H1 (cell line): ENCODE data around the gene MBOAT2. TPM values are rescaled to one million over a fixed set of nuclear protein-coding genes. Genes with fewer than 3 reads are reported as not detected.

Experiments used
- ASH2L ChIP-seq: fragments of 200-600, 300-600 bp; sonication (generic); IDR thresholded peaks from one replicate; pipeline ENCODE4 v1.7.1; 2017; ENCODE audit warnings: low read length
- GTF2F1 ChIP-seq: IDR thresholded peaks from 2 replicates; pipeline ENCODE4 v1.6.1; 2012; ENCODE audit warnings: low read depth, low read length, improper control_type of control experiment, borderline replicate concordance
- HDAC2 ChIP-seq, 2 experiments: fragments of 300-600 bp in 1 of 2; sonication (generic) in 1 of 2; IDR thresholded peaks; 2 replicates each; pipeline ENCODE4 v1.6.1; 2011 to 2012; ENCODE audit warnings: low read depth in 2 of 2, low read length in 2 of 2, mild to moderate bottlenecking in 2 of 2, moderate library complexity in 2 of 2, borderline replicate concordance in 1 of 2, inconsistent platforms in 1 of 2
- NANOG ChIP-seq: IDR thresholded peaks from 2 replicates; pipeline ENCODE4 v1.6.1; 2011; ENCODE audit warnings: low read length, low read depth, mild to moderate bottlenecking, inconsistent platforms; ENCODE audit not compliant: insufficient read depth, poor library complexity, severe bottlenecking
- RBBP5 ChIP-seq: IDR thresholded peaks from 2 replicates; pipeline ENCODE4 v1.7.1; 2012; ENCODE audit warnings: low read depth, mild to moderate bottlenecking, inconsistent platforms, low read length, moderate library complexity, borderline replicate concordance
- SIX5 ChIP-seq: IDR thresholded peaks from 2 replicates; pipeline ENCODE4 v1.6.1; 2011; ENCODE audit warnings: mild to moderate bottlenecking, low read depth, low read length
- SUZ12 ChIP-seq: fragments of 200-600 bp; sonication (generic); IDR thresholded peaks from 2 replicates; pipeline ENCODE4 v1.6.1; 2012; ENCODE audit warnings: mild to moderate bottlenecking, inconsistent platforms, low read length, moderate library complexity, mixed read lengths
- TBP ChIP-seq: IDR thresholded peaks from 2 replicates; pipeline ENCODE4 v1.6.1; 2011; ENCODE audit warnings: low read depth, low read length, improper control_type of control experiment
- YY1 ChIP-seq: IDR thresholded peaks from 2 replicates; pipeline ENCODE4 v1.6.1; 2011; ENCODE audit warnings: low read depth, mild to moderate bottlenecking, low read length
- polyA plus RNA-seq, 7 experiments: library from polyadenylated mRNA; depleted of rRNA in 3 of 7; stranded (reverse) in 5 of 7; unstranded in 2 of 7; fragments of >200 nt in 5 of 7; fragments of 200-250 nt in 2 of 7; gene quantifications; 1 replicate in 5 of 7; 2 replicates in 1 of 7; 4 replicates in 1 of 7; pipeline versions ENCODE4 v1.2.1 to v1.2.3, GENCODE V29; 2011 to 2013; ENCODE audit warnings: missing spikeins in 2 of 7, mixed read lengths in 2 of 7
- total RNA-seq: library from RNA; stranded (reverse); fragmentation: NEBNext Ultra II Directional; extraction: Animal tissue kit (Norgen Biotek cat#: 25700); gene quantifications from 2 replicates; pipeline ENCODE4 v1.2.1, GENCODE V29; 2021

Gene MBOAT2
- total and polyA plus RNA-seq, 2 of the 8 experiments (the other 6 are each of a cell fraction or from before 2014, with no cell fraction given) = 11.2 to 23.4 TPM

- TF ChIP-seq YY1 (no peak), SUZ12 (no peak), ASH2L (no peak), GTF2F1 (no peak), TBP (no peak), HDAC2 (IDR thresholded peaks at IDR 0.05; ENCODE audit: borderline replicate concordance in 1 of 2, low read depth in 2 of 2, low read length in 2 of 2) (no peak), SIX5 (no peak), RBBP5 (no peak), NANOG (no peak)
Measured at GRCh38 chr2:9033385-9034168, 30.1 kb upstream of the MBOAT2 start (continued).
